Fibroblast of lung (primary cell): ENCODE results near the gene SPON2. TPM values are rescaled to one million over a fixed set of nuclear protein-coding genes. Genes with fewer than 3 reads are reported as not detected.

Source experiments
- DNase-seq, 2 donors: peaks; one replicate each; pipeline versions ENCODE4 v3.0.0 to v3.0.0-alpha.2; 2010; ENCODE audit warnings: low read depth in 2 of 2
- H2AFZ ChIP-seq: 2 replicates; pipeline ENCODE4 v1.5.1; 2012; ENCODE audit warnings: low read length, control low read depth, inconsistent platforms
- H3K27ac ChIP-seq: 2 replicates; pipeline ENCODE4 v1.5.1; 2011; ENCODE audit warnings: low read length, control low read depth; ENCODE audit not compliant: insufficient read depth
- H3K27me3 ChIP-seq: 2 replicates; pipeline ENCODE4 v1.5.1; 2011; ENCODE audit warnings: mild to moderate bottlenecking, low read length; ENCODE audit not compliant: control insufficient read depth, insufficient read depth
- H3K36me3 ChIP-seq: 2 replicates; pipeline ENCODE4 v1.5.1; 2011; ENCODE audit warnings: low read length; ENCODE audit not compliant: control insufficient read depth, insufficient read depth
- H3K4me1 ChIP-seq: 2 replicates; pipeline ENCODE4 v1.5.1; 2011; ENCODE audit warnings: low read length; ENCODE audit not compliant: control insufficient read depth, insufficient read depth; ENCODE audit errors: extremely low read depth
- H3K4me2 ChIP-seq: 2 replicates; pipeline ENCODE4 v1.5.1; 2011; ENCODE audit warnings: low read length, control low read depth; ENCODE audit not compliant: insufficient read depth; ENCODE audit errors: extremely low read depth
- H3K4me3 ChIP-seq, 4 experiments: fragments of 200-600 bp in 1 of 4; sonication (generic) in 1 of 4; replicated peaks in 1 of 4; 2 replicates each; pipeline ENCODE4 v1.5.1; 2011 to 2016; ENCODE audit warnings: low read length in 4 of 4, low read depth in 3 of 4, mild to moderate bottlenecking in 3 of 4, control low read depth in 2 of 4, inconsistent platforms in 1 of 4, mixed read lengths in 1 of 4; ENCODE audit not compliant: insufficient read depth in 1 of 4; ENCODE audit errors: control extremely low read depth in 1 of 4
- H3K79me2 ChIP-seq: 2 replicates; pipeline ENCODE4 v1.5.1; 2012; ENCODE audit warnings: mild to moderate bottlenecking, low read length, inconsistent platforms; ENCODE audit not compliant: control insufficient read depth, insufficient read depth
- H3K9ac ChIP-seq: 2 replicates; pipeline ENCODE4 v1.5.1; 2011; ENCODE audit warnings: mild to moderate bottlenecking, low read length, control low read depth; ENCODE audit not compliant: insufficient read depth
- H3K9me3 ChIP-seq: 2 replicates; pipeline ENCODE4 v1.5.1; 2012; ENCODE audit warnings: low read depth, low read length; ENCODE audit not compliant: control insufficient read depth, insufficient read depth
- H4K20me1 ChIP-seq: 2 replicates; pipeline ENCODE4 v1.5.1; 2011; ENCODE audit warnings: low read length; ENCODE audit not compliant: control insufficient read depth, insufficient read depth; ENCODE audit errors: extremely low read depth
- CTCF ChIP-seq, 2 donors: IDR thresholded peaks in 1 of 2; conservative IDR thresholded peaks in 1 of 2; 1 replicate in 1 of 2; 2 replicates in 1 of 2; pipeline ENCODE4 v1.5.1; 2011 to 2012; ENCODE audit warnings: low read length in 2 of 2, control low read depth in 1 of 2, inconsistent platforms in 1 of 2, low read depth in 1 of 2, mild to moderate bottlenecking in 1 of 2
- EZH2 ChIP-seq: IDR thresholded peaks from 2 replicates; pipeline ENCODE4 v1.5.1; 2012; ENCODE audit warnings: low read length, control low read depth, mild to moderate bottlenecking; ENCODE audit errors: missing control alignments
- polyA plus RNA-seq, 2 donors: library from polyadenylated mRNA; depleted of rRNA in 1 of 2; stranded (reverse) in 1 of 2; unstranded in 1 of 2; fragments of >200 nt; gene quantifications; 2 replicates each; pipeline ENCODE4 v1.2.1, GENCODE V29; 2011 to 2012; ENCODE audit warnings: missing spikeins in 1 of 2
- total RNA-seq: library from RNA; depleted of rRNA; stranded (reverse); fragments of >200 nt; gene quantifications from 2 replicates; pipeline ENCODE4 v1.2.1, GENCODE V29; 2014

The SPON2 gene
- total and polyA plus RNA-seq, 2 donors (not counting 1 experiment from before 2014, with no cell fraction given), result 179 to 367 TPM

GRCh38 chr4:1154523-1155182 is 17.7 kb downstream of the SPON2 start:
- H3K4me3 ChIP-seq, result peak overlapping the region in 1 of 4 experiments; percentile 25
- no peak for TF ChIP-seq CTCF (conservative IDR thresholded peaks at IDR 0.05 in 1 of 2, IDR thresholded peaks at IDR 0.05 in 1 of 2; ENCODE audit: low read depth in 1 of 2, low read length in 2 of 2)
- no peak for TF ChIP-seq EZH2
- no peak overlapping the region for H3K27ac ChIP-seq
- peak in 1 of 2 donors; percentile 49 for DNase-seq
- peaks cover 10% of the 10 kb centered on the region for H3K27me3 ChIP-seq
- H3K9ac ChIP-seq, result no peak overlapping the region
- H3K4me2 ChIP-seq, result peak overlapping the region; percentile 75
- H3K79me2 ChIP-seq, result no peaks in the 10 kb centered on the region
- peaks cover 3% of the 10 kb centered on the region for H3K4me1 ChIP-seq
- no peak overlapping the region for H2AFZ ChIP-seq
- H3K9me3 ChIP-seq, result no peaks in the 10 kb centered on the region
- H4K20me1 ChIP-seq, result no peaks in the 10 kb centered on the region
- no peaks in the 10 kb centered on the region for H3K36me3 ChIP-seq

DNA sequence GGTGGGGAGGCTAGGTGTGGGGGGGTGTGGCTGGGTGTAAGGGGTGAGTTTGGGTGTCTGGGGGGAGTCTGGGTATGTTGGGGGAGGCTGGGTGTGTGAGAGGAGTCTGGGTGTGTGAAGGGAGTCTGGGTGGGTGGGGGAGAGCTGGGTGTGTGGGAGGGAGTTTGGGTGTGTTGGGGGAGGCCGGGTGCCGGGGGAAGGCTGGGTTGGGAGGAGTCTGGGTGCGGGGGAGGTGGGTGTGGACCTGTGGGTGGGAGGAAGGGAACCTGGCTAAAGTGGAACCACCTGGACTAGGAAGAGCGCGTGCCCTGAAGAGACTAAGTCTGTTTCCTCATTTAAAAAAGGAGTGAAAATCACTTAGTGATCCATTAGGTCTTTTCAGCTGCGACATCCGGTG is 18.3 kb downstream of the SPON2 start:
- H2AFZ ChIP-seq, result no peak overlapping the region
- no peak overlapping the region for H3K9ac ChIP-seq
- DNase-seq, result no peak
- peaks cover 10% of the 10 kb centered on the region for H3K27me3 ChIP-seq
- peaks cover 3% of the 10 kb centered on the region for H3K4me1 ChIP-seq
- H3K4me3 ChIP-seq, result no peak overlapping the region
- no peaks in the 10 kb centered on the region for H4K20me1 ChIP-seq
- H3K9me3 ChIP-seq, result no peaks in the 10 kb centered on the region
- peak overlapping the region; percentile 75 for H3K4me2 ChIP-seq
- no peaks in the 10 kb centered on the region for H3K36me3 ChIP-seq
- no peak for TF ChIP-seq CTCF (conservative IDR thresholded peaks at IDR 0.05 in 1 of 2, IDR thresholded peaks at IDR 0.05 in 1 of 2; ENCODE audit: low read depth in 1 of 2, low read length in 2 of 2)
- TF ChIP-seq EZH2, result no peak
- no peaks in the 10 kb centered on the region for H3K79me2 ChIP-seq
- no peak overlapping the region for H3K27ac ChIP-seq

- Histone ChIP-seq H3K4me3 (no peak overlapping the region), H3K4me1 (peaks cover 3% of the 10 kb centered on the region), H3K79me2 (no peaks in the 10 kb centered on the region), H4K20me1 (no peaks in the 10 kb centered on the region), H3K27ac (no peak overlapping the region), H3K27me3 (peaks cover 12% of the 10 kb centered on the region), H3K36me3 (no peaks in the 10 kb centered on the region), H3K9me3 (no peaks in the 10 kb centered on the region), H2AFZ (no peak overlapping the region), H3K9ac (no peak overlapping the region), H3K4me2 (no peak overlapping the region)
- no peak for DNase-seq
- TF ChIP-seq CTCF (conservative IDR thresholded peaks at IDR 0.05 in 1 of 2, IDR thresholded peaks at IDR 0.05 in 1 of 2; ENCODE audit: low read depth in 1 of 2, low read length in 2 of 2) (no peak), EZH2 (no peak)
Observed at GRCh38 chr4:1153567-1154090, 18.8 kb downstream of the SPON2 start.
